Measurements from ENCODE around the gene TRAPPC10. TPM values are rescaled to one million over a fixed set of nuclear protein-coding genes. Genes with fewer than 3 reads are reported as not detected.

TRAPPC10 gene
- 10 to 100 TPM in 3 of 4 donors, 1 to 10 TPM in 1; 3.8 to 45.2 (median 22.9) TPM for total RNA-seq

DNA sequence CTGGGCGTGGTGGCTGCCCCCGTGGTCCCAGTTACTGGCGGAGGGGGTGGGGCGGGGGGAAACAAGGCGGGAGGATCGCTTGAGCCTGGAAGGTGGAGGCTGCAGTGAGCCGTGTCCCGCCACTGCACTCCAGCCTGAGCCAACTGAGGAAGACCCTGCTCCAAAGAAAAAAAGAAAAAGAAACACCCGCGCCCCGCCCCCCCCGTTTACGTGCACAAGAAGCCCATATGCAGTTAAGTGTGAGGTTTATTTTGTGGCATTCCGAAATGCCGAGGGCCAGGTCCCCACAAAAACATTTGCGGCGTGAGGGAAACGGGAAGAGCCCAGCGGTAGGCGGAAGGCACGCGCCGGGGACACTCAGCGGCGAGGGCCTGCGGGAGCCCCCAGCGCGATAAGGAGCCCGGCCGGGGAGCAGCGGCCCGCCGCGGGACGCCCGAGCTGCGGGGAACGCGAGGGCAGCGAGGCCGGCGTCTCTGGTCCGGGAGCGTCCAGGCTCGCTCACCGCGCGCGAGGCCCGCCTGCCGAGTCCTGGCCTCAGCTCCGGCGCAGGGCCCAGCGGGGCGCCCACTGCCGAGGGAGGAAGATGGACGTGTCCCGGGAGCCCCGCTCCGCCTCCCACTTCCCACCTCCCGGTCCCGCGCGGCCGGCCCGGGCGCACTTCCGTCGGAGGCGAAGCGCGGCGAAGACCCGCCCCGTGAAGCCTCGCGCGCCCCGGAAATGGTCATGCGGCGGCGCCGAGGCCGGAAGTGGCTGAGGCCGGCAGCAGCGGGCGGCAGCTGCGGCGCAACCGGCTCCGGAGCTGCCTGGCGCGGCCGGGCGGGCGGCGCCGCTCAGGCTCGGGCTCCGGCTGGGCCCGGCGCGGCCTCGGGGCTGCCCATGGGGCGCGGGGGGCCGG is at the start of gene TRAPPC10:
TRAPPC10 (plus strand) TSS at position 731 of the 895 bp plus-strand sequence. CDS start 185 bp downstream, outside the sequence.
- intact Hi-C loops (cut with DNase I; ENCODE audit: low total_unique reads) = no loop called here

GRCh38 chr21:43965911-43966585 is 46.1 kb upstream of the TRAPPC10 start:
- no peak for DNase-seq
- H3K36me3 ChIP-seq = no peaks in the 10 kb centered on the region
- H3K9me3 ChIP-seq = no peaks in the 10 kb centered on the region
- TF ChIP-seq CTCF (IDR thresholded peaks at IDR 0.05) (no peak), POLR2A (IDR thresholded peaks at IDR 0.05) (no peak)
- intact Hi-C loops (cut with DNase I; ENCODE audit: low total_unique reads) = no loop called here
- H3K4me3 ChIP-seq = no peak overlapping the region
- H3K27me3 ChIP-seq = no peaks in the 10 kb centered on the region
- no peak overlapping the region for H3K27ac ChIP-seq
- no peaks in the 10 kb centered on the region for H3K4me1 ChIP-seq

More for the DNA sequence above, at the start of gene TRAPPC10:
- DNase-seq = peak; percentile 75 to 83
- TF ChIP-seq CTCF (IDR thresholded peaks at IDR 0.05) (peak in 1 of 4 experiments; percentile 5), POLR2A (IDR thresholded peaks at IDR 0.05) (peak; percentile 77 to 96)
- H3K27ac ChIP-seq = peak within 1 kb of the TSS; percentile 81 to 95
- H3K36me3 ChIP-seq = no peaks in the 10 kb centered on the region
- H3K9me3 ChIP-seq = no peaks in the 10 kb centered on the region
- no peaks in the 10 kb centered on the region for H3K27me3 ChIP-seq
- H3K4me1 ChIP-seq = peaks cover 0 to 9% of the 10 kb centered on the region in 2 donors
- H3K4me3 ChIP-seq = peak within 1 kb of the TSS; percentile 58 to 75

- intact Hi-C loops (cut with DNase I; ENCODE audit: low total_unique reads) = no loop called here
- no peak for DNase-seq
- Histone ChIP-seq H3K36me3 (no peaks in the 10 kb centered on the region), H3K4me3 (no peak overlapping the region), H3K4me1 (no peaks in the 10 kb centered on the region), H3K27ac (no peak overlapping the region), H3K27me3 (no peaks in the 10 kb centered on the region), H3K9me3 (no peaks in the 10 kb centered on the region)
- no peak for TF ChIP-seq POLR2A (IDR thresholded peaks at IDR 0.05)
- no peak for TF ChIP-seq CTCF (IDR thresholded peaks at IDR 0.05)
These were observed 45.1 kb upstream of the TRAPPC10 start for GRCh38 chr21:43966946-43967512.

DNA sequence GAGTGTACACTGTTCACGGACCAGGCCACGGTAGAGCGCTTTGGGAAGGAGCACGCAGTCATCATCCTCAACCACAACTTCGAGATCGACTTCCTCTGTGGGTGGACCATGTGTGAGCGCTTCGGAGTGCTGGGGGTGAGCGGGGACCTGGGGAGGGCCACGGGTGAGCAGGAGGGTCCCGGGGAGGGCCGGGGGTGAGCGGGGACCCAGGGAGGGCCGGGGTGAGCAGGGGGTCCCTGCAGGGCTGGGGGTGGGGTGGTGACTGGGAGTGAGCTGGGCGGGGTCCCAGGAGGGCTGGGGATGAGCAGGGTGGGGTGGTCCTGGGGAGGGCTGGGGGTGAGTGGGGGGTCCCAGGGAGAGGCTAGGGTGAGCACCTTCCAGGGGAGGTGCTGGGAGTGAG is 44.1 kb upstream of the TRAPPC10 start:
- Histone ChIP-seq H3K27me3 (no peaks in the 10 kb centered on the region), H3K36me3 (no peaks in the 10 kb centered on the region), H3K4me3 (no peak overlapping the region), H3K27ac (no peak overlapping the region), H3K9me3 (no peaks in the 10 kb centered on the region), H3K4me1 (no peaks in the 10 kb centered on the region)
- intact Hi-C loops (cut with DNase I; ENCODE audit: low total_unique reads) = no loop called here
- DNase-seq = no peak
- TF ChIP-seq CTCF (IDR thresholded peaks at IDR 0.05) (no peak), POLR2A (IDR thresholded peaks at IDR 0.05) (no peak)

All from uterus (tissue), 4 donors.